K562 (cell line): ENCODE data around the gene FBLIM1. TPM values are rescaled to one million over a fixed set of nuclear protein-coding genes. Genes with fewer than 3 reads are reported as not detected.

Source experiments
- CCNT2 ChIP-seq: IDR thresholded peaks from 2 replicates; pipeline ENCODE4 v1.6.1; 2011; ENCODE audit warnings: borderline replicate concordance, low read depth, mild to moderate bottlenecking, moderate library complexity, mixed read lengths, low read length; ENCODE audit not compliant: insufficient read length; ENCODE audit errors: extremely low read depth
- CTBP1 ChIP-seq: fragments of 450-650 bp; IDR thresholded peaks from 2 replicates; pipeline ENCODE4 v1.6.1; 2016; ENCODE audit warnings: borderline replicate concordance
- DMBX1 ChIP-seq: fragments of 250-450 bp; sonication (Bioruptor Pico); IDR thresholded peaks from 2 replicates; pipeline ENCODE4 v1.8.0; 2022; ENCODE audit warnings: inconsistent platforms, mild to moderate bottlenecking, moderate library complexity, borderline replicate concordance
- GABPB1 ChIP-seq: sonication (generic); formaldehyde crosslinking; IDR thresholded peaks from 2 replicates; pipeline ENCODE4 v1.8.0; 2022; ENCODE audit warnings: mild to moderate bottlenecking, missing genetic modification reagents
- HDAC8 ChIP-seq: fragments of 450-650 bp; IDR thresholded peaks from 2 replicates; pipeline ENCODE4 v1.6.1; 2016; ENCODE audit warnings: mild to moderate bottlenecking, missing genetic modification characterization, moderate library complexity, missing compliant biosample characterization
- HSF4 ChIP-seq: fragments of 250-450 bp; sonication (Bioruptor Pico); IDR thresholded peaks from 2 replicates; pipeline ENCODE4 v2.1.2; 2022; ENCODE audit warnings: mild to moderate bottlenecking, moderate library complexity, borderline replicate concordance
- KLF10 ChIP-seq: fragments of 250-450 bp; sonication (Bioruptor Pico); IDR thresholded peaks from 2 replicates; pipeline ENCODE4 v1.6.1; 2021; ENCODE audit warnings: matching md5 sums
- L3MBTL2 ChIP-seq: fragments of 450-650 bp; IDR thresholded peaks from 2 replicates; pipeline ENCODE4 v1.6.1; 2016; ENCODE audit warnings: mild to moderate bottlenecking, moderate library complexity
- MAFG ChIP-seq: fragments of 450-650 bp; conservative IDR thresholded peaks from 2 replicates; pipeline ENCODE4 v1.6.1; 2016; ENCODE audit warnings: missing genetic modification characterization, missing compliant biosample characterization
- PML ChIP-seq: IDR thresholded peaks from 2 replicates; pipeline ENCODE4 v1.6.1; 2012; ENCODE audit warnings: low read length, inconsistent platforms
- SPI1 ChIP-seq: IDR thresholded peaks from 2 replicates; pipeline ENCODE4 v1.6.1; 2011; ENCODE audit warnings: low read depth, low read length, control low read depth, borderline replicate concordance
- SREBF1 ChIP-seq: fragments of 150-350 bp; IDR thresholded peaks from 2 replicates; pipeline ENCODE4 v1.6.1; 2014; ENCODE audit warnings: antibody characterized with exemption, low read depth, low read length, borderline replicate concordance
- STAT5A ChIP-seq: IDR thresholded peaks from 2 replicates; pipeline ENCODE4 v1.6.1; 2012; ENCODE audit warnings: low read length, inconsistent platforms, borderline replicate concordance
- ZNF444 ChIP-seq: fragments of 250-450 bp; sonication (Bioruptor Pico); IDR thresholded peaks from 2 replicates; pipeline ENCODE4 v1.4.0; 2020; ENCODE audit warnings: mild to moderate bottlenecking, moderate library complexity
- polyA plus RNA-seq, 8 experiments: library from polyadenylated mRNA; depleted of rRNA in 4 of 8; stranded (reverse) in 5 of 8; unstranded in 3 of 8; fragments of >200 nt; fragmentation: Nextera tagmentation in 2 of 8; fragmentation: Illumina TruSeq in 1 of 8; extraction: Ambion mirVana in 2 of 8; extraction: Trizol in 1 of 8; gene quantifications; 2 replicates each; pipeline versions ENCODE4 v1.2.1 to v1.2.3, GENCODE V29; 2011 to 2014; ENCODE audit warnings: inconsistent platforms in 1 of 8, missing spikeins in 1 of 8
- total RNA-seq, 7 experiments: library from RNA; depleted of rRNA in 6 of 7; stranded (reverse); fragments of >200 nt in 6 of 7; fragmentation: Illumina TruSeq in 2 of 7; extraction: Trizol in 2 of 7; gene quantifications; 2 replicates each; pipeline versions ENCODE4 v1.2.1 to v1.2.3, GENCODE V29; 2011 to 2021; ENCODE audit warnings: low replicate concordance in 1 of 7
- TF ChIP-seq, protein P1 (sequence below): sonication (generic); formaldehyde crosslinking; IDR thresholded peaks from 2 replicates; pipeline ENCODE4 v1.8.1; 2023; ENCODE audit warnings: mild to moderate bottlenecking, missing genetic modification reagents, moderate library complexity
- TF ChIP-seq, protein P2 (sequence below): fragments of 250-450 bp; sonication (Bioruptor Pico); IDR thresholded peaks from 2 replicates; pipeline ENCODE4 v1.9.0; 2021; ENCODE audit warnings: mild to moderate bottlenecking, inconsistent platforms
- TF ChIP-seq, protein P3 (sequence below): sonication (generic); formaldehyde crosslinking; IDR thresholded peaks from 2 replicates; pipeline ENCODE4 v1.4.0; 2020; ENCODE audit warnings: mild to moderate bottlenecking, missing genetic modification reagents
- TF ChIP-seq, protein P4 (sequence below): fragments of 450-650 bp; formaldehyde crosslinking; IDR thresholded peaks from 2 replicates; pipeline ENCODE4 v1.4.0; 2020; ENCODE audit warnings: mild to moderate bottlenecking, moderate library complexity
- TF ChIP-seq, protein P5 (sequence below): sonication (generic); formaldehyde crosslinking; IDR thresholded peaks from 2 replicates; pipeline ENCODE4 v1.8.0; 2022; ENCODE audit warnings: mild to moderate bottlenecking, missing genetic modification reagents

The FBLIM1 gene
- total and polyA plus RNA-seq, 9 of the 15 experiments (the other 6 are each of a cell fraction or from before 2014, with no cell fraction given): 0.14 to 0.24 TPM; not detected in 7

DNA sequence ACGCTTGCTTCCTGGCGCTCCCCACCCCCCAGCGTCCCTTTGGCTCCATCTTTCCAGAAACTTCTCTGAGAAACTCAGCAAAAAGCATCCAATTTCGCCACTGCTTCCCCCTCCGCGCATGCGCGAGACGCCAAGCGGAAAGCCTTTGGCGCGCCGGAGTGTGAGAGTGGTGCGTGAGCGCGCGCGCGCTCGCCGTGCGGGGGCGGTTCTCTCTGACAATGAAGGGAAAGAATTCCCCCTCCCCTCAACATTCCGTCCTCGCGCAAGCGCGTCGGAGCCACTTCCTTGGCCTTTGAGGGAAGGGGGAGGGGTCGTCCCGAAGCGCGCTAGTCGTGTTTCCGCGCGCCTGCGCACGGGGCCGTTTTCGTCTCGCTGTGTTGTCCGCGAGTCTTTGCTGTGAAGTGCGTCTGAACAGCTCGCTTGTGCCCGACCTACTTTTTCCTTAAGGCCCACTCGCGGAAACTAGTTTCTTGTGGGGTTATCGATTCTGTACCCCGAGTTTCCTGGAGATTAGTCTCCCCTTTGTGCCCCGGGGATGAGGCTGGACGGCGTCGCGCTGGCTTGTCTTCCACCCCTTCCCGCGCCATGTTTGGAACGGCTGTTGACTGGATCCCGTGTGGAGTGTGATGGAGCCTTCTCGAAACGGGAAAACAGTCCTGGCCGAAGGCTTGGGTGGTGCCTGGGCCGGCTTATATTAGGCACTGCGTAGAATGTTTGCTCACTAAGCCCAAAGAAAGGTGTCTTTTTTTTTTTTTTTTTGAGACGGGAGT lies 77.3 kb downstream of the FBLIM1 start (continued):
- TF ChIP-seq SPI1: peak; percentile 83; the same call in 1 of the 2 replicates
- TF ChIP-seq CCNT2: peak; percentile 96
- TF ChIP-seq L3MBTL2: peak; percentile 95
- TF ChIP-seq, protein P1, sequence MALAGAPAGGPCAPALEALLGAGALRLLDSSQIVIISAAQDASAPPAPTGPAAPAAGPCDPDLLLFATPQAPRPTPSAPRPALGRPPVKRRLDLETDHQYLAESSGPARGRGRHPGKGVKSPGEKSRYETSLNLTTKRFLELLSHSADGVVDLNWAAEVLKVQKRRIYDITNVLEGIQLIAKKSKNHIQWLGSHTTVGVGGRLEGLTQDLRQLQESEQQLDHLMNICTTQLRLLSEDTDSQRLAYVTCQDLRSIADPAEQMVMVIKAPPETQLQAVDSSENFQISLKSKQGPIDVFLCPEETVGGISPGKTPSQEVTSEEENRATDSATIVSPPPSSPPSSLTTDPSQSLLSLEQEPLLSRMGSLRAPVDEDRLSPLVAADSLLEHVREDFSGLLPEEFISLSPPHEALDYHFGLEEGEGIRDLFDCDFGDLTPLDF (CRISPR knock-in tag): peak; percentile 96
- TF ChIP-seq, protein P2, sequence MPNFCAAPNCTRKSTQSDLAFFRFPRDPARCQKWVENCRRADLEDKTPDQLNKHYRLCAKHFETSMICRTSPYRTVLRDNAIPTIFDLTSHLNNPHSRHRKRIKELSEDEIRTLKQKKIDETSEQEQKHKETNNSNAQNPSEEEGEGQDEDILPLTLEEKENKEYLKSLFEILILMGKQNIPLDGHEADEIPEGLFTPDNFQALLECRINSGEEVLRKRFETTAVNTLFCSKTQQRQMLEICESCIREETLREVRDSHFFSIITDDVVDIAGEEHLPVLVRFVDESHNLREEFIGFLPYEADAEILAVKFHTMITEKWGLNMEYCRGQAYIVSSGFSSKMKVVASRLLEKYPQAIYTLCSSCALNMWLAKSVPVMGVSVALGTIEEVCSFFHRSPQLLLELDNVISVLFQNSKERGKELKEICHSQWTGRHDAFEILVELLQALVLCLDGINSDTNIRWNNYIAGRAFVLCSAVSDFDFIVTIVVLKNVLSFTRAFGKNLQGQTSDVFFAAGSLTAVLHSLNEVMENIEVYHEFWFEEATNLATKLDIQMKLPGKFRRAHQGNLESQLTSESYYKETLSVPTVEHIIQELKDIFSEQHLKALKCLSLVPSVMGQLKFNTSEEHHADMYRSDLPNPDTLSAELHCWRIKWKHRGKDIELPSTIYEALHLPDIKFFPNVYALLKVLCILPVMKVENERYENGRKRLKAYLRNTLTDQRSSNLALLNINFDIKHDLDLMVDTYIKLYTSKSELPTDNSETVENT (CRISPR knock-in tag): peak; percentile 57; the same call in 1 of the 2 replicates
- TF ChIP-seq, protein P3, sequence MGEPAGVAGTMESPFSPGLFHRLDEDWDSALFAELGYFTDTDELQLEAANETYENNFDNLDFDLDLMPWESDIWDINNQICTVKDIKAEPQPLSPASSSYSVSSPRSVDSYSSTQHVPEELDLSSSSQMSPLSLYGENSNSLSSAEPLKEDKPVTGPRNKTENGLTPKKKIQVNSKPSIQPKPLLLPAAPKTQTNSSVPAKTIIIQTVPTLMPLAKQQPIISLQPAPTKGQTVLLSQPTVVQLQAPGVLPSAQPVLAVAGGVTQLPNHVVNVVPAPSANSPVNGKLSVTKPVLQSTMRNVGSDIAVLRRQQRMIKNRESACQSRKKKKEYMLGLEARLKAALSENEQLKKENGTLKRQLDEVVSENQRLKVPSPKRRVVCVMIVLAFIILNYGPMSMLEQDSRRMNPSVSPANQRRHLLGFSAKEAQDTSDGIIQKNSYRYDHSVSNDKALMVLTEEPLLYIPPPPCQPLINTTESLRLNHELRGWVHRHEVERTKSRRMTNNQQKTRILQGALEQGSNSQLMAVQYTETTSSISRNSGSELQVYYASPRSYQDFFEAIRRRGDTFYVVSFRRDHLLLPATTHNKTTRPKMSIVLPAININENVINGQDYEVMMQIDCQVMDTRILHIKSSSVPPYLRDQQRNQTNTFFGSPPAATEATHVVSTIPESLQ: peak; percentile 96; the same call in 1 of the 2 replicates
- TF ChIP-seq STAT5A: no peak
- peak; percentile 71 for TF ChIP-seq DMBX1 (CRISPR knock-in tag)
- TF ChIP-seq SREBF1: peak; percentile 90; the same call in 1 of the 2 replicates
- TF ChIP-seq HDAC8 (tag): peak; percentile 64; the same call in 1 of the 2 replicates
- TF ChIP-seq, protein P4, sequence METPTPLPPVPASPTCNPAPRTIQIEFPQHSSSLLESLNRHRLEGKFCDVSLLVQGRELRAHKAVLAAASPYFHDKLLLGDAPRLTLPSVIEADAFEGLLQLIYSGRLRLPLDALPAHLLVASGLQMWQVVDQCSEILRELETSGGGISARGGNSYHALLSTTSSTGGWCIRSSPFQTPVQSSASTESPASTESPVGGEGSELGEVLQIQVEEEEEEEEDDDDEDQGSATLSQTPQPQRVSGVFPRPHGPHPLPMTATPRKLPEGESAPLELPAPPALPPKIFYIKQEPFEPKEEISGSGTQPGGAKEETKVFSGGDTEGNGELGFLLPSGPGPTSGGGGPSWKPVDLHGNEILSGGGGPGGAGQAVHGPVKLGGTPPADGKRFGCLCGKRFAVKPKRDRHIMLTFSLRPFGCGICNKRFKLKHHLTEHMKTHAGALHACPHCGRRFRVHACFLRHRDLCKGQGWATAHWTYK (CRISPR knock-in tag): peak; percentile 46; the same call in 1 of the 2 replicates
- peak; percentile 70; the same call in 1 of the 2 replicates for TF ChIP-seq ZNF444 (CRISPR knock-in tag)
- peak; percentile 87; the same call in 1 of the 2 replicates for TF ChIP-seq PML
- no peak for TF ChIP-seq MAFG (tag)
- TF ChIP-seq HSF4 (CRISPR knock-in tag): 0 out of 2 replicates have a peak, but pooled peaks have one; percentile 26
- TF ChIP-seq KLF10 (CRISPR knock-in tag): no peak
- TF ChIP-seq GABPB1 (CRISPR knock-in tag): peak; percentile 78
- TF ChIP-seq, protein P5, sequence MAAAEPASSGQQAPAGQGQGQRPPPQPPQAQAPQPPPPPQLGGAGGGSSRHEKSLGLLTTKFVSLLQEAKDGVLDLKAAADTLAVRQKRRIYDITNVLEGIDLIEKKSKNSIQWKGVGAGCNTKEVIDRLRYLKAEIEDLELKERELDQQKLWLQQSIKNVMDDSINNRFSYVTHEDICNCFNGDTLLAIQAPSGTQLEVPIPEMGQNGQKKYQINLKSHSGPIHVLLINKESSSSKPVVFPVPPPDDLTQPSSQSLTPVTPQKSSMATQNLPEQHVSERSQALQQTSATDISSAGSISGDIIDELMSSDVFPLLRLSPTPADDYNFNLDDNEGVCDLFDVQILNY (CRISPR knock-in tag): peak; percentile 52; the same call in 1 of the 2 replicates
- peak; percentile 97 for TF ChIP-seq CTBP1
